Measurements from ENCODE around the gene PLCB1. TPM values are rescaled to one million over a fixed set of nuclear protein-coding genes. Genes with fewer than 3 reads are reported as not detected.
A peak's percentile ranks its signal among the peaks of the same experiment; 100 is the strongest.
"Not testable (repeated sequence)": the region's sequence is repeated elsewhere in the genome, so short reads cannot be mapped to it uniquely, and the experiment has no call there.

The PLCB1 gene
- total RNA-seq, 1 experiment from 2014 or later: 4.4 TPM

DNA sequence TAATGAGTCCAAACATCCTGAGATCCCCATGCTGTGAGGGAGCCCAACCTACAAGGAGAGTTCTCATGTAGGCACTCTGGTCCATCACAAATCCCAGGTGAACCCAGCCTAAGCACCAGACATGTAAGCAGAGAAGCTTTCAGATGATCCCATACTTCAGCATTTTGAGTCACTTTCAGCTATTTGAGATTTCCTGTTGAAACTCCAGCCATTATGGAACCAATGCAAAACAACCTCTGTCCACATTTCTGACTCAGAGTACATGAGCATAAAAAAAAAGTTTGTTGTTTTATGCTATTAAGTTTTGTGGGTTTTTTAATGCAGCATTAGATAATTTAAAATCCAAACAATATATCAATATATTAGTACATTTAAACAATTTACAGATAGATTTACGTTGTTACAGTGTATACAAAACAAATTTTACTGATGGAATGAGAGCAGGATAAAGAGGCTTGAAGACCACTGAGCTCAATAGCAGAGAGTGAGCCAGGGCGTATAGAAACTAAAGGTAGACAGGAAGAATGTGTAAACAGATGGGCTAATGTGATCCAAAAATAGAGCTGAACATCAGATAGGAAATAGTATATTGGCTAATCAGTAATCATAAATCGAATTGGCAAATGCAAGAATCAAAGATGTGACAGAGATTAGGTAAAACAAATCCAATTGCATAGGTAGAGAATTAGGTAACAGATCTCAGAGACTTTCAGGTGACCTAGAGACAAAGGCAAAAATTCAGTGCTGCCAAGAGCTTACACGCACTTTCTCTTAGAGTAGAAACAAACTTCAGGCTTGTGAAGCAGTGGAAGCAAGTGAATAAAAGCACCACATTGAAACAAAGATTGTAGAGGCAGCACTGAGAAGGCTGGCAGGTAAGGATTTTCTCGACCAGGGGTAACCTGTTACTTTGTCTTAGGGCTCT lies 36.2 kb upstream of the PLCB1 start:
- Histone ChIP-seq H3K9me3 (ENCODE audit: low read length) (no peaks in the 10 kb centered on the region), H4K20me1 (ENCODE audit: low read length) (no peaks in the 10 kb centered on the region), H3K27me3 (ENCODE audit: low read length) (peaks cover 11% of the 10 kb centered on the region; the same call in 1 of the 2 replicates), H2AFZ (ENCODE audit: low read length) (no peak overlapping the region), H3K36me3 (ENCODE audit: low read depth, low read length) (no peaks in the 10 kb centered on the region), H3K4me3 (ENCODE audit: low read length) (no peak overlapping the region), H3K9ac (ENCODE audit: low read length) (no peak overlapping the region), H3K4me2 (ENCODE audit: low read length) (peak overlapping the region; percentile 17; the same call in 1 of the 2 replicates), H3K4me1 (ENCODE audit: insufficient read depth, low read length) (peaks cover 12% of the 10 kb centered on the region; the same call in 1 of the 2 replicates), H3K9me2 (replicated peaks; ENCODE audit: low read length) (no peaks in the 10 kb centered on the region), H3K27ac (ENCODE audit: low read length) (peak overlapping the region; percentile 54), H3K79me2 (ENCODE audit: low read length) (no peaks in the 10 kb centered on the region), H3F3A (ENCODE audit: low read length, unreplicated experiment) (no peaks in the 10 kb centered on the region)
- intact Hi-C loops (cut with micrococcal nuclease): no loop called here
- POLR2A ChIA-PET (ENCODE audit: unreplicated experiment): no interaction called here
- peak; percentile 40; the same call in 1 of the 2 replicates for ATAC-seq
- TF ChIP-seq EZH2 (IDR thresholded peaks at IDR 0.05; ENCODE audit: low read length, unreplicated experiment): no peak
- TF ChIP-seq EZH2phosphoT487 (IDR thresholded peaks at IDR 0.05; ENCODE audit: borderline replicate concordance, low read length): no peak
- TF ChIP-seq, protein P1, sequence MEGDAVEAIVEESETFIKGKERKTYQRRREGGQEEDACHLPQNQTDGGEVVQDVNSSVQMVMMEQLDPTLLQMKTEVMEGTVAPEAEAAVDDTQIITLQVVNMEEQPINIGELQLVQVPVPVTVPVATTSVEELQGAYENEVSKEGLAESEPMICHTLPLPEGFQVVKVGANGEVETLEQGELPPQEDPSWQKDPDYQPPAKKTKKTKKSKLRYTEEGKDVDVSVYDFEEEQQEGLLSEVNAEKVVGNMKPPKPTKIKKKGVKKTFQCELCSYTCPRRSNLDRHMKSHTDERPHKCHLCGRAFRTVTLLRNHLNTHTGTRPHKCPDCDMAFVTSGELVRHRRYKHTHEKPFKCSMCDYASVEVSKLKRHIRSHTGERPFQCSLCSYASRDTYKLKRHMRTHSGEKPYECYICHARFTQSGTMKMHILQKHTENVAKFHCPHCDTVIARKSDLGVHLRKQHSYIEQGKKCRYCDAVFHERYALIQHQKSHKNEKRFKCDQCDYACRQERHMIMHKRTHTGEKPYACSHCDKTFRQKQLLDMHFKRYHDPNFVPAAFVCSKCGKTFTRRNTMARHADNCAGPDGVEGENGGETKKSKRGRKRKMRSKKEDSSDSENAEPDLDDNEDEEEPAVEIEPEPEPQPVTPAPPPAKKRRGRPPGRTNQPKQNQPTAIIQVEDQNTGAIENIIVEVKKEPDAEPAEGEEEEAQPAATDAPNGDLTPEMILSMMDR (conservative IDR thresholded peaks at IDR 0.05; ENCODE audit: low read depth, low read length): no peak
- CTCF ChIA-PET: no interaction called here
- BruUV-seq (replicated peaks): no TSS peak
- DNase-seq: peak; percentile 40

- Histone ChIP-seq H3K79me2 (ENCODE audit: low read length) (no peaks in the 10 kb centered on the region), H3K4me1 (ENCODE audit: insufficient read depth, low read length) (peaks cover 12% of the 10 kb centered on the region; the same call in 1 of the 2 replicates), H3K9me3 (ENCODE audit: low read length) (no peaks in the 10 kb centered on the region), H3K27me3 (ENCODE audit: low read length) (peaks cover 8% of the 10 kb centered on the region; the same call in 1 of the 2 replicates), H3K4me3 (ENCODE audit: low read length) (no peak overlapping the region), H2AFZ (ENCODE audit: low read length) (no peak overlapping the region), H3K4me2 (ENCODE audit: low read length) (no peak overlapping the region), H3F3A (ENCODE audit: low read length, unreplicated experiment) (no peaks in the 10 kb centered on the region), H4K20me1 (ENCODE audit: low read length) (no peaks in the 10 kb centered on the region), H3K36me3 (ENCODE audit: low read depth, low read length) (no peaks in the 10 kb centered on the region), H3K9me2 (replicated peaks; ENCODE audit: low read length) (no peaks in the 10 kb centered on the region), H3K27ac (ENCODE audit: low read length) (no peak overlapping the region), H3K9ac (ENCODE audit: low read length) (no peak overlapping the region)
- TF ChIP-seq EZH2 (IDR thresholded peaks at IDR 0.05; ENCODE audit: low read length, unreplicated experiment) (no peak), EZH2phosphoT487 (IDR thresholded peaks at IDR 0.05; ENCODE audit: borderline replicate concordance, low read length) (no peak)
- TF ChIP-seq, protein P1 (conservative IDR thresholded peaks at IDR 0.05; ENCODE audit: low read depth, low read length): no peak
- BruUV-seq (replicated peaks): no TSS peak
- POLR2A ChIA-PET (ENCODE audit: unreplicated experiment): no interaction called here
- intact Hi-C loops (cut with micrococcal nuclease): no loop called here
- no peak for DNase-seq
- ATAC-seq: no peak
- CTCF ChIA-PET: no interaction called here
These were observed 34.8 kb upstream of the PLCB1 start for GRCh38 chr20:8097307-8097706.

DNA sequence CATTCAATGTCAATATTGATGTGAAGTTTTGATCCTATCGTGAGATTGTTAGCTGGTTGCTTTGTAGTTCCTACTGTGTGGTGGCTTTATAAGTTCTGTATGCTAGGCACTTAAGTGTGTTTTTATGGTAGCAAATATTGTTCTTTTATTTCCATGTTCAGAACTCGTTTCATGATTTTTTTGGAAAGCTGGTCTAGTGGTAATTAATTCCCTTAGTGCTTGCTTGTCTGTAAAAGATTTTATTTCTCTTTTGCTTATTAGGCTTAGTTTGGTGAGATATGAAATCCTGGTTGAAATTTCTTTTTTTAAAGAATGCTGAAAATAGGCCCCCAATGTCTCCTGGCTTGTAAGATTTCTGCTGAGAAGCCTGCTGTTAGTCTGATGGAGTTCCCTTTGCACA lies 27.8 kb upstream of the PLCB1 start:
- Histone ChIP-seq H3K4me3 (ENCODE audit: low read length) (no peak overlapping the region), H3K9me2 (replicated peaks; ENCODE audit: low read length) (no peaks in the 10 kb centered on the region), H3K9ac (ENCODE audit: low read length) (no peak overlapping the region), H3F3A (ENCODE audit: low read length, unreplicated experiment) (no peaks in the 10 kb centered on the region), H3K27ac (ENCODE audit: low read length) (no peak overlapping the region), H3K9me3 (ENCODE audit: low read length) (no peaks in the 10 kb centered on the region), H3K79me2 (ENCODE audit: low read length) (no peaks in the 10 kb centered on the region), H4K20me1 (ENCODE audit: low read length) (no peaks in the 10 kb centered on the region), H3K36me3 (ENCODE audit: low read depth, low read length) (no peaks in the 10 kb centered on the region), H2AFZ (ENCODE audit: low read length) (no peak overlapping the region), H3K4me1 (ENCODE audit: insufficient read depth, low read length) (no peaks in the 10 kb centered on the region), H3K4me2 (ENCODE audit: low read length) (no peak overlapping the region), H3K27me3 (ENCODE audit: low read length) (peaks cover 3% of the 10 kb centered on the region; the same call in 1 of the 2 replicates)
- intact Hi-C loops (cut with micrococcal nuclease): no loop called here
- ATAC-seq (no peak), DNase-seq (no peak)
- ChIA-PET CTCF (no interaction called here), POLR2A (ENCODE audit: unreplicated experiment) (no interaction called here)
- TF ChIP-seq EZH2phosphoT487 (IDR thresholded peaks at IDR 0.05; ENCODE audit: borderline replicate concordance, low read length) (no peak), EZH2 (IDR thresholded peaks at IDR 0.05; ENCODE audit: low read length, unreplicated experiment) (no peak)
- TF ChIP-seq, protein P1 (conservative IDR thresholded peaks at IDR 0.05; ENCODE audit: low read depth, low read length): no peak
- BruUV-seq (replicated peaks): no TSS peak

GRCh38 chr20:8114612-8115011 lies 17.5 kb upstream of the PLCB1 start:
- H3K9me2 ChIP-seq (replicated peaks; ENCODE audit: low read length); H3K27ac ChIP-seq (ENCODE audit: low read length); H3K9me3 ChIP-seq (ENCODE audit: low read length); H3K36me3 ChIP-seq (ENCODE audit: low read depth, low read length); H3K4me1 ChIP-seq (ENCODE audit: insufficient read depth, low read length); ATAC-seq; H3K9ac ChIP-seq (ENCODE audit: low read length); H3K4me3 ChIP-seq (ENCODE audit: low read length); DNase-seq; H3K79me2 ChIP-seq (ENCODE audit: low read length); H3F3A ChIP-seq (ENCODE audit: low read length, unreplicated experiment); intact Hi-C loops (cut with micrococcal nuclease); CTCF ChIA-PET; BruUV-seq (replicated peaks); POLR2A ChIA-PET (ENCODE audit: unreplicated experiment); H3K4me2 ChIP-seq (ENCODE audit: low read length); H4K20me1 ChIP-seq (ENCODE audit: low read length); H2AFZ ChIP-seq (ENCODE audit: low read length): not testable (repeated sequence)
- peaks cover 27% of the 10 kb centered on the region for H3K27me3 ChIP-seq (ENCODE audit: low read length)

Measured in PC-3 (cell line).